Activated B cell treated with CpG ODN at 0.5 μM for 24 hours (primary cell): Measurements from ENCODE around the gene PLTP. TPM values are rescaled to one million over a fixed set of nuclear protein-coding genes. Genes with fewer than 3 reads are reported as not detected.
"Not testable (repeated sequence)": the region's sequence is repeated elsewhere in the genome, so short reads cannot be mapped to it uniquely, and the experiment has no call there.

ENCODE experiments used
- ATAC-seq: fragments of 200-7000 bp; cut with Tn5 transposase; one replicate; pipeline ENCODE4 v1.10.0; 2021; ENCODE audit warnings: low read depth, mild to moderate bottlenecking, moderate library complexity
- CTCF ChIA-PET: fragments of 350-600 bp; sonication (Branson Sonifier 250); formaldehyde crosslinking; loops from one replicate; lab custom pipeline; 2021; ENCODE audit warnings: antibody characterized with exemption; lab: Charles Lee
- POLR2A ChIA-PET: fragments of 350-600 bp; sonication (Branson Sonifier 250); formaldehyde crosslinking; loops from one replicate; lab custom pipeline; 2021; ENCODE audit warnings: antibody characterized with exemption; lab: Charles Lee
- DNase-seq: peaks from one replicate; pipeline ENCODE4 v3.0.0; 2022
- H3K27ac Mint-ChIP-seq: one replicate; pipeline ENCODE4 v1.8.0; 2020; ENCODE audit warnings: mixed read lengths
- H3K27me3 Mint-ChIP-seq: one replicate; pipeline ENCODE4 v1.8.0; 2021; ENCODE audit warnings: mixed read lengths
- H3K36me3 Mint-ChIP-seq: one replicate; pipeline ENCODE4 v1.8.0; 2021; ENCODE audit warnings: low read depth, mixed read lengths
- H3K4me1 Mint-ChIP-seq: one replicate; pipeline ENCODE4 v1.8.0; 2021; ENCODE audit warnings: mixed read lengths
- H3K4me3 Mint-ChIP-seq: one replicate; pipeline ENCODE4 v1.8.0; 2020; ENCODE audit warnings: mild to moderate bottlenecking, mixed read lengths
- H3K9me3 Mint-ChIP-seq: one replicate; pipeline ENCODE4 v1.8.0; 2020; ENCODE audit warnings: mixed read lengths
- CTCF ChIP-seq: fragments of 200-600 bp; IDR thresholded peaks from one replicate; pipeline ENCODE4 v1.8.0; 2022; ENCODE audit warnings: antibody characterized with exemption, mild to moderate bottlenecking
- intact Hi-C: fragments of 100-400 bp; cut with micrococcal nuclease; formaldehyde crosslinking; loops from one replicate; pipeline ENCODE4 v1.15.1; 2024
- total RNA-seq: library from RNA; stranded (reverse); gene quantifications from 2 replicates; pipeline ENCODE4 v1.2.3, GENCODE V29; 2022

PLTP gene
- total RNA-seq, 1 donor from 2014 or later: 2.3 TPM

- no peak overlapping the region for H3K27ac Mint-ChIP-seq
- TF ChIP-seq CTCF: no peak
- intact Hi-C loops: no loop called here
- no peaks in the 10 kb centered on the region for H3K36me3 Mint-ChIP-seq
- CTCF ChIA-PET: no interaction called here
- no peaks in the 10 kb centered on the region for H3K9me3 Mint-ChIP-seq
- H3K27me3 Mint-ChIP-seq: no peaks in the 10 kb centered on the region
- ATAC-seq (no peak), DNase-seq (no peak)
- POLR2A ChIA-PET: no interaction called here
- peaks cover 28% of the 10 kb centered on the region for H3K4me1 Mint-ChIP-seq
- H3K4me3 Mint-ChIP-seq: no peak overlapping the region
Measured at GRCh38 chr20:45907219-45907948, 4.6 kb downstream of the PLTP start.

- POLR2A ChIA-PET: interaction anchor here (0.7 to 1.2 kb wide), 2 partner anchors 9 to 65 kb away, joined by 3 to 4 read pairs; no protein-coding TSS in a partner anchor
- DNase-seq: no peak
- TF ChIP-seq CTCF: no peak
- H3K9me3 Mint-ChIP-seq: no peaks in the 10 kb centered on the region
- CTCF ChIA-PET: interaction anchor here (0.9 kb wide), 1 partner anchor 15 kb away, joined by 3 read pairs; no protein-coding TSS in a partner anchor
- H3K4me1 Mint-ChIP-seq: peaks cover 19% of the 10 kb centered on the region
- ATAC-seq: no peak
- no peak overlapping the region for H3K4me3 Mint-ChIP-seq
- no peaks in the 10 kb centered on the region for H3K36me3 Mint-ChIP-seq
- H3K27ac Mint-ChIP-seq: no peak overlapping the region
- no peaks in the 10 kb centered on the region for H3K27me3 Mint-ChIP-seq
- intact Hi-C loops: no loop called here
Measured at GRCh38 chr20:45905505-45906079, 6.4 kb downstream of the PLTP start.

DNA sequence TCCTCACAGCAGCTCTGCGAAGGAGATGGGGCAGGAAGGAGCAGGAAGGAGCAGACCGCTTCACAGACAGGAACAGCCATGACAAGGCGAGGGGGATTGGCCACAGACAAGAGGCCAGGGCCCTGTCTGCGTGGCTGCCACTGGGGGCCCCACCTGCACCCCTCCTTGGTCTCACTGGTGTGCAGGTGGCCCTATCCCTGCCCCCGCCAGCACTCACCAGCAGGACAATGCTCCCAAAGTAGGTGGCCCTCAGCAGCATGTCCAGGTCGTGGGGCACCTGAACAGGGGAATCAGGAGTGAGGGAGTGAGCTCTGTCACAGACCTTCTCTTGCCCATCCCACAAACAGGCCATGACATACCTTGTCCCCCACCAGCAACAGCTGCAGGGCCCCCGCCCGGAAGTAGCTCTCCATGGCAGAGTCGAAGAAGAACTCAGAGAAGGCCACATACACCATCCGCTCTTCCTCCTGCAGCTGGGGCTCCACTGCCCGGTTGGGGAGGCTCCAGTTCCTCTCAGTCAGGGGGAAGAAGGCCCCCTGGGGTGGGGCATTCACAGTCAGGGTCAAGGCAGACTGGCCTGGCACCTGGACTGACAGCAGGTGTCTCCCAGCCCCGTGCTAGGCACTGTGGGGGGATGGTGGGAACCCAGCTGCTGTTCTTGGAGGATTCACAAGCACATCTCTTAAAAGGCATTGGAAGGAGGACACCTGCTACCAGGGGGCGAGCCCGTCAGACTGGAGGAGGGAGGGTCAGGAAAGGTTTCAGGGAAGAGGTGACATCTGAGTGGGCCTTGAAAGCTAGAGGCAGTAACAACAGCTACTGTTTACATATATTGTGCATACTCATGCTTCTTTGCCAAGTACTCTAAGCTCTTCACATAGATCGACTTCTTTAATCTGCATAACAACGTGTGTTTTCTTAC is 7.1 kb downstream of the PLTP start:
- H3K4me1 Mint-ChIP-seq: peaks cover 13% of the 10 kb centered on the region
- no peak for TF ChIP-seq CTCF
- ATAC-seq (no peak), DNase-seq (no peak)
- ChIA-PET POLR2A (interaction anchor here (0.7 to 1.2 kb wide), 3 partner anchors 8 to 66 kb away, joined by 3 to 4 read pairs (median 3); no protein-coding TSS in a partner anchor), CTCF (interaction anchor here (0.9 kb wide), 1 partner anchor 15 kb away, joined by 3 read pairs; no protein-coding TSS in a partner anchor)
- no peak overlapping the region for H3K4me3 Mint-ChIP-seq
- H3K27ac Mint-ChIP-seq: no peak overlapping the region
- no peaks in the 10 kb centered on the region for H3K36me3 Mint-ChIP-seq
- no peaks in the 10 kb centered on the region for H3K27me3 Mint-ChIP-seq
- no peaks in the 10 kb centered on the region for H3K9me3 Mint-ChIP-seq
- intact Hi-C loops: no loop called here

GRCh38 chr20:45902199-45902701 is 9.7 kb downstream of the PLTP start:
- Mint-ChIP-seq H3K27ac (no peak overlapping the region), H3K27me3 (no peaks in the 10 kb centered on the region), H3K9me3 (no peaks in the 10 kb centered on the region), H3K4me3 (no peak overlapping the region), H3K36me3 (peaks cover 17% of the 10 kb centered on the region), H3K4me1 (peaks cover 12% of the 10 kb centered on the region)
- no peak for ATAC-seq
- DNase-seq: no peak
- no peak for TF ChIP-seq CTCF
- POLR2A ChIA-PET: interaction anchor here (0.6 to 1.1 kb wide), 3 partner anchors 12 to 54 kb away, joined by 3 read pairs; partner anchors contain the start of gene PCIF1
- CTCF ChIA-PET: no interaction called here
- intact Hi-C loops: no loop called here

- Mint-ChIP-seq H3K36me3 (peaks cover 23% of the 10 kb centered on the region), H3K4me1 (peaks cover 12% of the 10 kb centered on the region)
- POLR2A ChIA-PET: interaction anchor here (0.7 to 1.1 kb wide), 3 partner anchors 10 to 53 kb away, joined by 3 read pairs; partner anchors contain the start of gene PLTP
- H3K27me3 Mint-ChIP-seq, ATAC-seq, H3K27ac Mint-ChIP-seq, DNase-seq, H3K4me3 Mint-ChIP-seq, H3K9me3 Mint-ChIP-seq, CTCF ChIA-PET, intact Hi-C loops: not testable (repeated sequence)
Measured at GRCh38 chr20:45901332-45901731, 10.6 kb downstream of the PLTP start.
